ENCODE data around the gene HIGD1C. TPM values are rescaled to one million over a fixed set of nuclear protein-coding genes. Genes with fewer than 3 reads are reported as not detected.
"Not testable (repeated sequence)": the region's sequence is repeated elsewhere in the genome, so short reads cannot be mapped to it uniquely, and the experiment has no call there.

The HIGD1C gene
- total RNA-seq, 1 experiment from 2014 or later = not detected

- no peak for TF ChIP-seq ZBTB21 (CRISPR knock-in tag; IDR thresholded peaks at IDR 0.05; ENCODE audit: borderline replicate concordance)
- TF ChIP-seq PREB (CRISPR knock-in tag; IDR thresholded peaks at IDR 0.05; ENCODE audit: borderline replicate concordance) = no peak
- TF ChIP-seq ZNF317 (CRISPR knock-in tag; IDR thresholded peaks at IDR 0.05; ENCODE audit: borderline replicate concordance, low read depth) = no peak
- no peak for TF ChIP-seq ZNF219 (CRISPR knock-in tag; IDR thresholded peaks at IDR 0.05; ENCODE audit: borderline replicate concordance)
- TF ChIP-seq FOXK1 (CRISPR knock-in tag; IDR thresholded peaks at IDR 0.05) = no peak
- TF ChIP-seq, protein P1, sequence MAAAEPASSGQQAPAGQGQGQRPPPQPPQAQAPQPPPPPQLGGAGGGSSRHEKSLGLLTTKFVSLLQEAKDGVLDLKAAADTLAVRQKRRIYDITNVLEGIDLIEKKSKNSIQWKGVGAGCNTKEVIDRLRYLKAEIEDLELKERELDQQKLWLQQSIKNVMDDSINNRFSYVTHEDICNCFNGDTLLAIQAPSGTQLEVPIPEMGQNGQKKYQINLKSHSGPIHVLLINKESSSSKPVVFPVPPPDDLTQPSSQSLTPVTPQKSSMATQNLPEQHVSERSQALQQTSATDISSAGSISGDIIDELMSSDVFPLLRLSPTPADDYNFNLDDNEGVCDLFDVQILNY (CRISPR knock-in tag; IDR thresholded peaks at IDR 0.05) = no peak
- no peak for TF ChIP-seq ZNF232 (CRISPR knock-in tag; IDR thresholded peaks at IDR 0.05)
- no peak for TF ChIP-seq SMAD4 (CRISPR knock-in tag; IDR thresholded peaks at IDR 0.05)
- DNase-seq (ENCODE audit: low spot score) (no peak), ATAC-seq (no peak)
- ChIA-PET CTCF (interaction anchor here (0.8 to 1.3 kb wide), 3 partner anchors 14 to 170 kb away, joined by 3 to 4 read pairs (median 3); partner anchors contain the start of genes SLC11A2 and TMPRSS12), POLR2A (interaction anchor here (0.7 kb wide), 1 partner anchor 1271 kb away, joined by 4 read pairs; the partner anchor contains the start of gene TMBIM6)
- no peaks in the 10 kb centered on the region for H3K27me3 Mint-ChIP-seq (ENCODE audit: low read depth)
- H3K36me3 Mint-ChIP-seq = peaks cover 10% of the 10 kb centered on the region
- H3K9me3 Mint-ChIP-seq = no peaks in the 10 kb centered on the region
- no peak overlapping the region for H3K27ac Mint-ChIP-seq
- peaks cover 23% of the 10 kb centered on the region for H3K4me1 Mint-ChIP-seq
- H3K4me3 Mint-ChIP-seq = no peak overlapping the region
Observed at GRCh38 chr12:51012570-51013236, 60.4 kb downstream of the HIGD1C start.

DNA sequence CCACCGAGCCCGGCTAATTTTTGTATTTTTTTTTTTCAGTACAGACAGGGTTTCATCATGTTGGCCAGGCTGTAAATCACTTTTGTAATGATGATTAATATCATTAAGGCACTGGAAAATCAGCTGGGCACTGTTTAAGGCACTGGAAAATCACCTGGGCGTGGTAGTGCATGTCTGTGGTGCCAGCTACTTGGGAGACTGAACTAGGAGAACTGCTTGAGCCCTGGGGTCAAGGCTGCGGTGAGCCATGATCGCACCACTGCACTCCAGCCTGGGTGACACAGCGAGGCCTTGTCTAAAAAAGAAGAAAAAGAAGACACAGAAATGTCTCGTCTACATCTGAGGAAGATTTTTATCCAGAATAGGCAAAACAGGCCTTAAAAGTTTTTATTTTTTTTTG, 61.1 kb downstream of the HIGD1C start:
- DNase-seq (ENCODE audit: low spot score) = no peak

GRCh38 chr12:51014467-51014866, 62.1 kb downstream of the HIGD1C start:
- POLR2A ChIA-PET = not testable (repeated sequence)

More for the DNA sequence above, 61.1 kb downstream of the HIGD1C start:
- TF ChIP-seq ATF3 (CRISPR knock-in tag; conservative IDR thresholded peaks at IDR 0.05) (no peak), ETV6 (CRISPR knock-in tag; IDR thresholded peaks at IDR 0.05) (no peak), GRHL2 (CRISPR knock-in tag; IDR thresholded peaks at IDR 0.05; ENCODE audit: insufficient replicate concordance, severe bottlenecking) (no peak), EMX1 (CRISPR knock-in tag; IDR thresholded peaks at IDR 0.05) (no peak), ZNF416 (CRISPR knock-in tag; IDR thresholded peaks at IDR 0.05) (no peak), NR2C2 (CRISPR knock-in tag; IDR thresholded peaks at IDR 0.05) (no peak), ZNF219 (CRISPR knock-in tag; IDR thresholded peaks at IDR 0.05; ENCODE audit: borderline replicate concordance) (no peak)
- TF ChIP-seq, protein P2, sequence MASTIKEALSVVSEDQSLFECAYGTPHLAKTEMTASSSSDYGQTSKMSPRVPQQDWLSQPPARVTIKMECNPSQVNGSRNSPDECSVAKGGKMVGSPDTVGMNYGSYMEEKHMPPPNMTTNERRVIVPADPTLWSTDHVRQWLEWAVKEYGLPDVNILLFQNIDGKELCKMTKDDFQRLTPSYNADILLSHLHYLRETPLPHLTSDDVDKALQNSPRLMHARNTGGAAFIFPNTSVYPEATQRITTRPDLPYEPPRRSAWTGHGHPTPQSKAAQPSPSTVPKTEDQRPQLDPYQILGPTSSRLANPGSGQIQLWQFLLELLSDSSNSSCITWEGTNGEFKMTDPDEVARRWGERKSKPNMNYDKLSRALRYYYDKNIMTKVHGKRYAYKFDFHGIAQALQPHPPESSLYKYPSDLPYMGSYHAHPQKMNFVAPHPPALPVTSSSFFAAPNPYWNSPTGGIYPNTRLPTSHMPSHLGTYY (CRISPR knock-in tag; IDR thresholded peaks at IDR 0.05) = no peak
- Mint-ChIP-seq H3K36me3 (peaks cover 4% of the 10 kb centered on the region), H3K27me3 (ENCODE audit: low read depth) (no peaks in the 10 kb centered on the region), H3K27ac (no peak overlapping the region), H3K9me3 (no peaks in the 10 kb centered on the region), H3K4me3 (no peak overlapping the region), H3K4me1 (peaks cover 23% of the 10 kb centered on the region)
- ChIA-PET POLR2A (interaction anchor here (0.7 kb wide), 1 partner anchor 1272 kb away, joined by 4 read pairs; the partner anchor contains the start of gene TMBIM6), CTCF (interaction anchor here (0.8 kb wide), 1 partner anchor 13 kb away, joined by 3 read pairs; the partner anchor contains the start of gene SLC11A2)
- no peak for ATAC-seq

GRCh38 chr12:51017452-51017851, 65.1 kb downstream of the HIGD1C start:
- Mint-ChIP-seq H3K36me3 (no peaks in the 10 kb centered on the region), H3K27me3 (ENCODE audit: low read depth) (no peaks in the 10 kb centered on the region), H3K4me1 (peaks cover 13% of the 10 kb centered on the region), H3K4me3 (no peak overlapping the region), H3K27ac (no peak overlapping the region; the same call in 1 of the 2 replicates), H3K9me3 (no peaks in the 10 kb centered on the region)
- TF ChIP-seq ARID4B (CRISPR knock-in tag; IDR thresholded peaks at IDR 0.05; ENCODE audit: borderline replicate concordance) (no peak), ZNF263 (CRISPR knock-in tag; IDR thresholded peaks at IDR 0.05; ENCODE audit: low read depth) (no peak)
- ChIA-PET POLR2A (no interaction called here), CTCF (no interaction called here)
- ATAC-seq = no peak
- no peak for DNase-seq (ENCODE audit: low spot score)

More at GRCh38 chr12:51014467-51014866, 62.1 kb downstream of the HIGD1C start:
- H3K9me3 Mint-ChIP-seq; DNase-seq (ENCODE audit: low spot score); H3K36me3 Mint-ChIP-seq; ATAC-seq; H3K27ac Mint-ChIP-seq; CTCF ChIA-PET; H3K4me3 Mint-ChIP-seq; H3K27me3 Mint-ChIP-seq (ENCODE audit: low read depth): not testable (repeated sequence)
- peaks cover 14% of the 10 kb centered on the region for H3K4me1 Mint-ChIP-seq

Measured in WTC11 (cell line).